ENCODE measurements around the gene SYNDIG1. TPM values are rescaled to one million over a fixed set of nuclear protein-coding genes. Genes with fewer than 3 reads are reported as not detected.

SYNDIG1 gene
- total RNA-seq, 1 experiment from 2014 or later = 17.9 TPM

DNA sequence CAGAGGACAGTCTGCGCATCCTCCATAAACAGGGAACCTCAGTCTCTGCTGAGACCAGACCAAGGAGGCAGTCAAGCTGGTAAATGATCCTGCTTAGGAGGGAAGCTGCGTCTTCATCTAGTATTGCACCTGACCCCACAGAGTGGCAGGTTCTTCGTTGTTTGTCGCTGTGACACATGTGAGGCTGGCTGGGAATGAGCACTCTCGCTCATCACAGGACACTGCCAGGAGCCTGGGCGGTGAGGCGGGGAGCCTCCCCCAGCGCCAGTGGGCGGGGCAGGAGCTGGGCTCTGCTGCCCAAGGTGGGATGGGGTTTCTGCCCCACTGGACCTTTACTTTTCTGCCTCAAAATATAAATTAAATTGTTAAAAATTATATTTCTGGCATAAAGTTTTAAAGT lies 48.4 kb upstream of the SYNDIG1 start:
- H3K27ac ChIP-seq (ENCODE audit: low read depth, low read length, poor library complexity, severe bottlenecking) = no peak overlapping the region
- no peaks in the 10 kb centered on the region for H3K27me3 ChIP-seq (replicated peaks; ENCODE audit: insufficient read depth, low read depth, low read length, poor library complexity)
- TF ChIP-seq CTCF (conservative IDR thresholded peaks at IDR 0.05; ENCODE audit: low read depth, low read length) = no peak
- no peak for TF ChIP-seq EZH2 (IDR thresholded peaks at IDR 0.05; ENCODE audit: borderline replicate concordance, low read depth, low read length, poor library complexity, severe bottlenecking)
- no peak for DNase-seq (ENCODE audit: low spot score)
- H3K4me3 ChIP-seq (ENCODE audit: low read depth, low read length, poor library complexity, severe bottlenecking) = no peak overlapping the region
- H3K9me3 ChIP-seq (ENCODE audit: low read depth, low read length, poor library complexity, severe bottlenecking) = no peaks in the 10 kb centered on the region
- POLR2A ChIA-PET (ENCODE audit: low non-redundant PET) = no interaction called here
- H3K36me3 ChIP-seq (ENCODE audit: insufficient read depth, low read length, poor library complexity, severe bottlenecking) = no peaks in the 10 kb centered on the region
- CTCF ChIA-PET = interaction anchor here (0.6 kb wide), 1 partner anchor 613 kb away, joined by 3 read pairs; no protein-coding TSS in a partner anchor
- no peaks in the 10 kb centered on the region for H3K4me1 ChIP-seq (ENCODE audit: insufficient read depth, low read length, poor library complexity, severe bottlenecking)
- intact Hi-C loops (cut with micrococcal nuclease; ENCODE audit: unreplicated experiment) = no loop called here
- BruUV-seq (replicated peaks) = no TSS peak

GRCh38 chr20:24422091-24422760 lies 47.2 kb upstream of the SYNDIG1 start:
- TF ChIP-seq CTCF (conservative IDR thresholded peaks at IDR 0.05; ENCODE audit: low read depth, low read length) = no peak
- TF ChIP-seq EZH2 (IDR thresholded peaks at IDR 0.05; ENCODE audit: borderline replicate concordance, low read depth, low read length, poor library complexity, severe bottlenecking) = no peak
- intact Hi-C loops (cut with micrococcal nuclease; ENCODE audit: unreplicated experiment) = no loop called here
- DNase-seq (ENCODE audit: low spot score) = no peak
- Histone ChIP-seq H3K36me3 (ENCODE audit: insufficient read depth, low read length, poor library complexity, severe bottlenecking) (no peaks in the 10 kb centered on the region), H3K4me1 (ENCODE audit: insufficient read depth, low read length, poor library complexity, severe bottlenecking) (no peaks in the 10 kb centered on the region), H3K4me3 (ENCODE audit: low read depth, low read length, poor library complexity, severe bottlenecking) (no peak overlapping the region), H3K27ac (ENCODE audit: low read depth, low read length, poor library complexity, severe bottlenecking) (no peak overlapping the region), H3K9me3 (ENCODE audit: low read depth, low read length, poor library complexity, severe bottlenecking) (no peaks in the 10 kb centered on the region), H3K27me3 (replicated peaks; ENCODE audit: insufficient read depth, low read depth, low read length, poor library complexity) (no peaks in the 10 kb centered on the region)
- CTCF ChIA-PET = no interaction called here
- POLR2A ChIA-PET (ENCODE audit: low non-redundant PET) = no interaction called here
- no TSS peak for BruUV-seq (replicated peaks)

DNA sequence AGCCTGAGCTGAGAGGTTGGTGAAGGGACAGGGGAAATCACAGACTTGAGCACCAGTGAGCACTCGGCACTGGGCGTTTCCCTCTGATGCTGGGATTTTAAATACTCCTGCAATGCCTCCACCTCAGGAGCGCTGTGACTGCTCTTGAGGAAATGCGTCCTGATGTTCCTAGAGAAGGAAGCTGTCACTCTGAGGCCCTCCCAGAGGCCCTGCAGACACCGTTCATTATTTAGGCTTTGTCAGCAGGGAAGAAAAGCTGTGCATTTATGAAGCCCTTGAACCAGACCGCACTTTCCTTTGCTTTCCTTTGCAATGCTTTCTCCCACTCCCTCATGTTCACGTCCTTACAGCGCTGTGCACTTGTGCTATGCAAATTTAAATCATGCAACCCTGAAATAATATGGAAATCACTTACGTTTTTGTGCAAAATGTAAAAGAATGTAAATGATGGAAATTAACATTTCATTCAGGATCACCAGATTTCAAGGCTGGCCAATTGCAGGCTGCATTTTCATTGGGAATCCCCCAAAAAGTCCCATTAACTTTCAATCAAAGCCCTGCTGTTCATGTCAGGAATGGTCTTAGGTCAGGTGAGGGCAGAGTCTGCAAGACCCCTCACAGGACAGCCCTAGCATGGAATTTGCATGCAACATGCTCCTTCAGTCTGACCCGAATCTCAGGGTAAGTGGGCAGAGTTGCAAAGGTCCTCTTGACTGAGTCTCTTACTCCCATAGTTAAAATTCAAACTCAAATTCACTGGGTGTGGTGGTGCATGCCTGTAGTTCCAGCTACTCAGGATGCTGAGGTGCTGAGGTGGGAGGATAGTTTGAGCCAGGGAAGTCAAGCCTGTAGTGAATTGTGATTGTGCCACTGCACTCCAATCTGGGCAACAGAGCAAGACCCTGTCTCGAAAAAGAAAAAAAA lies 45.8 kb upstream of the SYNDIG1 start:
- no peaks in the 10 kb centered on the region for H3K4me1 ChIP-seq (ENCODE audit: insufficient read depth, low read length, poor library complexity, severe bottlenecking)
- H3K27me3 ChIP-seq (replicated peaks; ENCODE audit: insufficient read depth, low read depth, low read length, poor library complexity) = no peaks in the 10 kb centered on the region
- H3K4me3 ChIP-seq (ENCODE audit: low read depth, low read length, poor library complexity, severe bottlenecking) = no peak overlapping the region
- ChIA-PET POLR2A (ENCODE audit: low non-redundant PET) (no interaction called here), CTCF (no interaction called here)
- no peak overlapping the region for H3K27ac ChIP-seq (ENCODE audit: low read depth, low read length, poor library complexity, severe bottlenecking)
- no TSS peak for BruUV-seq (replicated peaks)
- no peaks in the 10 kb centered on the region for H3K36me3 ChIP-seq (ENCODE audit: insufficient read depth, low read length, poor library complexity, severe bottlenecking)
- TF ChIP-seq CTCF (conservative IDR thresholded peaks at IDR 0.05; ENCODE audit: low read depth, low read length) (no peak), EZH2 (IDR thresholded peaks at IDR 0.05; ENCODE audit: borderline replicate concordance, low read depth, low read length, poor library complexity, severe bottlenecking) (no peak)
- DNase-seq (ENCODE audit: low spot score) = no peak
- no peaks in the 10 kb centered on the region for H3K9me3 ChIP-seq (ENCODE audit: low read depth, low read length, poor library complexity, severe bottlenecking)
- intact Hi-C loops (cut with micrococcal nuclease; ENCODE audit: unreplicated experiment) = no loop called here

Measured in A673 (cell line).